GM21786 (cell line): ENCODE data around the gene BCAR1.
"Not testable (repeated sequence)": the region's sequence is repeated elsewhere in the genome, so short reads cannot be mapped to it uniquely, and the experiment has no call there.

ENCODE experiments used
- ATAC-seq: cut with Tn5 transposase; IDR thresholded peaks from one replicate; pipeline ENCODE4 v1.9.1; 2021; ENCODE audit not compliant: unreplicated experiment

Gene BCAR1

DNA sequence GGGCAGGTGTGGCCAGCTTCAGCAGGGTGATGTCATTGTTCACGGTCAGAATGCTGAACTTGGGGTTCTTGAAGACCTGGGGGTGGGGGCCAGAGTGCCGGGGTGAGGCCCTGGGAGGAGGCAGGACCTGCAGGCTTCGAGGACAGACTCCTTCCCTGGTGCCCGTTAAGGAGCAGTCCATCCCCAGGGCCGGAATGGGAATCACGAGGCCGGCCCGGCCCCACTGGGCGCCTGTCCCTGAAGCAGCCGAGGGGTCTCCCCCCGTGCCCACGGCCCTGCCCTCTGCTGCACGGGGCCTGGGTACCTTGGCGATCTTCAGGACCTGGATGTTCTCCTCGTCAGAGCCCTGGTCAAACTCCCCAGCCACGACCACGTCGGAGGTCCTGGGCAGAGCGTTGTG is 46.0 kb downstream of the BCAR1 start:
- not testable (repeated sequence) for ATAC-seq

GRCh38 chr16:75204905-75205304 is 46.5 kb downstream of the BCAR1 start:
- ATAC-seq = not testable (repeated sequence)

DNA sequence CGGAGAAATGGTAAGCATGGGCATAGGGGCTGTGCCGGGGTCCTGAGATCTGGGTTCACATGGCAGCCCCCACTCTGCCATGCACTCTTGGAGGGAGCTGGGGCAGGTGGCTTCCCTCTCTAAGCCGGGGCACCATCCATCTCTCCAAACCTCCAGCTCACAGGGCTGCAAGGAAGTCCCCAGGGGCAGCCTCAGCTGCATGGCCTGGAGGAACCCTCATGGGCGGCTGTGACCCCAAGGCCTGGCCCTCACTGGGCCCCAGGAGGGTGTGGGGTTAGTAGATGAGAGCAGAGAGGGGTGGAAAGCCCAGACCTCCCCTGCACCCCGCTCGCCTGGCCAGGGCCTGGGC is 47.0 kb downstream of the BCAR1 start:
- no peak for ATAC-seq

DNA sequence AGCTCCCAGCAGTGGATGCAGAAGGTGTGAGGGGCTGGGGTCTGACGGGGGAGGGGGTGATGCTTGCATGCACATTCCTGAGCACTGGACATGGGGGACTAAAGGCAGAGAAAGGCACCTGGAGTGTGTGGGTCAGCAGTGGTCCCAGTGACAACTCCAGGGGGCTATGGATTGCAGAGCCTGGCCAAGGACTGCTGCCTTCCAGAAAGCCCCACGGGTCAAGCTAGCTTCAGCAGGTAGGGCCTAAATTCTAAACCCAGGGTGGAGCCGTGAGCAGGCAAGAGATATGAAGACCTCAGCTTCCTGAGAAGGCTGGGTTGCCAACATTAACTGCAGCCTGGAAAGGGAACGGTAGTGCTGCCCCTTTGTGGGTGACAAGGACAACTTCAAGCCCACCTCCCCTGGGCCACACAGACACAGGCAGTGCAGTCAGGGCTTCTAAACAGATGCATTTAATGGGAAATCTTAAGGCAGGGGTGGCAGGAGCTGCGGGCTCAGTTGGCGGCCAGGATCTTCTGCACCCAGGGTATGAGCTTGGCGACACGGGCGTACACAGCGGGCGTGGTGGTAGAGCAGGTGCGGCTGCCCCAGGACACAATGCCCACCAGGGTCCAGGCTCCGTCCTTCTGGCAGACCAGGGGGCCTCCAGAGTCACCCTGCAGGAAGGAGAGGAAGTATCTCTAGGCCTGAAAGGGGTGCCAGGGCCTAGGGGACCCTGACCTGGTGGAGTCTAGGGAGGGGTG is 47.6 kb downstream of the BCAR1 start:
- ATAC-seq = no peak

DNA sequence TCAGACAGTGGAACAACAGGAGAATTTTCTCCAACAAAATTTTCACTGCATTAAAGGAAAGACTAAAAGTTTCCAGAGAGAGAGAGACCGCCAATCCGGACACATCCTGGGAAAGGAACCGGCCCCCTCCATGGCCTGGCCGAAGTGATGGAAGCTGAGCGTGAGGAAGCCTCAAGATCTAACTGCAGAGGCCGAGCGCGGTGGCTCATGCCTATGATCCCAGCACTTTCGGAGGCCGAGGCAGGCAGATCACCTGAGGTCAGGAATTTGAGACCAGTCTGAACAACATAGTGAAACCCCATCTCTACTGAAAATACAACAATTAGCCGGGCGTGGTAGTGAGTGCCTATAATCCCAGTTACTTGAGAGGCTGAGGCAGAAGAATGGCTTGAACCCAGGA is 48.3 kb downstream of the BCAR1 start:
- no peak for ATAC-seq

GRCh38 chr16:75202069-75202590 is 49.3 kb downstream of the BCAR1 start:
- ATAC-seq = no peak

- ATAC-seq = no peak
Measured at GRCh38 chr16:75198135-75198600, 53.3 kb downstream of the BCAR1 start.

- ATAC-seq = no peak
Measured at GRCh38 chr16:75197522-75198134, 53.8 kb downstream of the BCAR1 start.

- no peak for ATAC-seq
Measured at GRCh38 chr16:75196836-75197235, 54.6 kb downstream of the BCAR1 start.

DNA sequence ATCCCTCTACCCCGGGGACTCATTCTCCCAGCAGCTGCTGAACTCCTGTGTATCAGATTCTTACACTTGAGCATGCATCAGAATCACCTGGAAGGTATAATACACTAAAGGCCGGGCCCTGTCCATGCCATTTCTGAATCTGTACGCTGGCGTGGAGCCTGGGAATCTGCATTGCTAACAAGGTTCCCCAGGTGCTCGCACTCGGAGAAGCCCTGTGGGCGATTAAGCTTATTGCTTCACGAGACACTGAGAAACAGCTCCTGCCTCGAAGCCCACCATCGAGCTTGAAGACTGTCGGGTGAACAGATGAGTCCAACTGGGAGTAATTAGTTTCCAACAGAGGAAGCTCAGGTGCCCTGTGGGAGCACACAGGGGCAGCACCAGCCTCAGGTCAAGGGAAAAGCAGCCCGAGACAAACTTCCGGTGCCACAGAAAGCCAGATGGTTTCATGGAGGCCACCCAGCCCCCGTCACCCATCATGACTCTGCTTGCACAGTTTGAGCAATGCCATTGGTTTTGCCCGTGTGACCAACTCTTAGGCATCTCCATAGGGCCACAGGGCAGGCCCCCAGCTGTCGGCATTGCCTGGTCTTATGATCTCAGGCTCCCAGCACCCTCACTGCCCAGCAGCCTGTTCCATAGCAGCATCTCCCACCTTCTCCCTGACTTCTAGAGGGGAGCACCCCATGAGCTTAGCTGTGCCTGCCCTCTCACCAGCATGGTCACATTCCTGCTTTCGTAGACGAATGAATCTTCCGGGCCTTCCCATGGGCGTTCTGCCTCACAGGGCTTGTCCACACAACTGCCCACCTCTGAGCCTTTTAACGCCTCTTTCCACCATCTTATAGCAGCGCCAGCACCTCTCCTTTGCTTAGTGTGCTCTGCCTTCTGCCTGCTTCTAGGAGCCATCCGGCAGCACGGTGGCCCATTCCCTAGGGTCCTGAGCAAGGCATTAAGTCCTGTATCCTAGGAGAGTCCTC is 55.3 kb downstream of the BCAR1 start:
- no peak for ATAC-seq

DNA sequence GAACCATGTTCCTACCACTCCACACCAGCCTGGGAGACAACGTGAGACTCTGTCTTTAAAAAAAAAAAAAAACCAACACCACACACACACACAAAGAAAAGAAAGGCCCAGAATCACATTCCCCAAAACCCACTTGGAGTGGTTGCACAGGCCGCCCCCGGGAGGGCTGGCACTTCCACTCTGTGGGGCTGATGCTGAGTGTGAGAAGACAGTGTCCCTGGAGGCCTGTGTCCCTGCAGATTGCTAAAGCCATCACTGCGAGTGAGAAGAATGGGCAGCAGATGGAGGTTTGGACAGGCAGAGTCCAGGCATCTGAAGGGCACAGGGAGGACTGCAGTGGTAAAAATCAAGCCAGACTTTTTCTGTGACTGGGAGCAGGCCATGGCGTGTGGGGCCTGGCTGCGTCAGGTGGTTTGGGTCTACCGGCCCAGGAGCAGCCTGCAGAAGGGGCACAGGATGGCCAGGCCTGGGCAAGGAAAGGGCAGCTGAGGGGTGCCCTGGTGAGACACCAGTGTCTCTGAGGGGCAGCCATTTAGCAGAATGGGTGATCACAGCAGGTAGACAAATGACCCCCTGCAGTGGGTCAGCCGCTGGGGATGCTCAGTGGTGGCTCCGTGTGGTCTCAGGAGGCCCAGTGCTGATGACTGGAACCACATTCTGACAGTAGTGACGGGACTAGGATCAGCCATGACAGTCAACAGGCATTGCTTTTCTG is 57.5 kb downstream of the BCAR1 start:
- ATAC-seq = no peak

GRCh38 chr16:75193265-75193650 is 58.2 kb downstream of the BCAR1 start:
- no peak for ATAC-seq

- ATAC-seq = no peak
Measured at GRCh38 chr16:75192606-75193264, 58.7 kb downstream of the BCAR1 start.

GRCh38 chr16:75189638-75190245 is 61.7 kb downstream of the BCAR1 start:
- no peak for ATAC-seq

GRCh38 chr16:75188832-75189477 is 62.5 kb downstream of the BCAR1 start:
- no peak for ATAC-seq

DNA sequence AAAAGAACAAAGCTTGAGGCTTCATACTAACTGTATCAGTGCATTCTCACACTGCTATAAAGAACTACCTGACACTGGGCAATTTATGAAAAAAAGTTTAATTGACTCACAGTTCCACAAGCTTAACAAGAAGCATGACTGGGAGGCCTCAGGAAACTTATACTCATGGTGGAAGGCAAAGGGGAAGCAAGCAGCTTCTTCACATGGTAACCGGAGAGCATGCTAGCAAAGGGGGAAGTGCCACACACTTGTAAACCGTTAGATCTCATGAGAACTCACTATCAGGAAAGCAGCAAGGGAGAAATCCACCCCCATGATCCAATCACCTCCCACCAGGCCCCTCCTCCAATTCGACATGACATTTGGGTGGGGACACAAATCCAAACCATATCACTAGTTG is 69.8 kb downstream of the BCAR1 start:
- ATAC-seq = no peak

GRCh38 chr16:75179208-75179607 is 72.2 kb downstream of the BCAR1 start:
- ATAC-seq = no peak
